Lower leg skin (tissue), 3 donors: ENCODE results near the gene FBH1.

ENCODE experiments used
- POLR2A ChIP-seq, 2 donors: fragments of 450-650 bp; IDR thresholded peaks; one replicate each; pipeline ENCODE4 v1.6.1; 2016 to 2017; ENCODE audit warnings: antibody characterized with exemption in 2 of 2, mild to moderate bottlenecking in 1 of 2, moderate library complexity in 1 of 2
- TF ChIP-seq, protein P1 (sequence below), 3 donors: fragments of 450-650 bp; IDR thresholded peaks; one replicate each; pipeline ENCODE4 v1.5.1; 2016; ENCODE audit warnings: antibody characterized with exemption in 3 of 3, mild to moderate bottlenecking in 3 of 3, moderate library complexity in 2 of 3

DNA sequence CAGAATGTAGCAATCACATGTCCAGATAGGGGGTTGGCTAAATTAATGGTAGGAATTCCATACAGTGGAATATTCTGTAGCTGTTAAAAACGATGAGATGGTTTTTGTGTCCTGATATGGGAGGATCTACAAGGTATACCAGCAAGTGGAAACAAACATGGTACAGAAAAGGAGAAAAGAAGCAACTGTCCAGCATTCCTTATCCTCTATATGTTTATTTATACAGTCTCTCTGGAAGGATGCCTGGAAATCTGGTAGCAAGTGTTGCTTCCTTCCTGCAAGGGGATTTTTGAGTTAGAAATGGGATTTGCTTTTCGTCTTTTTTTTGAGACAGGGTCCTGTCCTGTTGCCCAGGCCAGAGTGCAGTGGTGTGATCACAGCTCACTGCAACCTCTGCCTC is 68.0 kb downstream of the FBH1 start:
- TF ChIP-seq, protein P1, sequence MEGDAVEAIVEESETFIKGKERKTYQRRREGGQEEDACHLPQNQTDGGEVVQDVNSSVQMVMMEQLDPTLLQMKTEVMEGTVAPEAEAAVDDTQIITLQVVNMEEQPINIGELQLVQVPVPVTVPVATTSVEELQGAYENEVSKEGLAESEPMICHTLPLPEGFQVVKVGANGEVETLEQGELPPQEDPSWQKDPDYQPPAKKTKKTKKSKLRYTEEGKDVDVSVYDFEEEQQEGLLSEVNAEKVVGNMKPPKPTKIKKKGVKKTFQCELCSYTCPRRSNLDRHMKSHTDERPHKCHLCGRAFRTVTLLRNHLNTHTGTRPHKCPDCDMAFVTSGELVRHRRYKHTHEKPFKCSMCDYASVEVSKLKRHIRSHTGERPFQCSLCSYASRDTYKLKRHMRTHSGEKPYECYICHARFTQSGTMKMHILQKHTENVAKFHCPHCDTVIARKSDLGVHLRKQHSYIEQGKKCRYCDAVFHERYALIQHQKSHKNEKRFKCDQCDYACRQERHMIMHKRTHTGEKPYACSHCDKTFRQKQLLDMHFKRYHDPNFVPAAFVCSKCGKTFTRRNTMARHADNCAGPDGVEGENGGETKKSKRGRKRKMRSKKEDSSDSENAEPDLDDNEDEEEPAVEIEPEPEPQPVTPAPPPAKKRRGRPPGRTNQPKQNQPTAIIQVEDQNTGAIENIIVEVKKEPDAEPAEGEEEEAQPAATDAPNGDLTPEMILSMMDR (IDR thresholded peaks at IDR 0.05) = no peak
- no peak for TF ChIP-seq POLR2A (IDR thresholded peaks at IDR 0.05)
